K562 (cell line): Measurements from ENCODE around the gene SRD5A1.

ENCODE experiments used
- EZH2 ChIP-seq: IDR thresholded peaks from 2 replicates; pipeline ENCODE4 v1.6.1; 2012; ENCODE audit warnings: low read depth, mild to moderate bottlenecking, inconsistent platforms, low read length, borderline replicate concordance
- HNRNPH1 ChIP-seq: fragments of 200-400 bp; formaldehyde crosslinking; optimal IDR thresholded peaks from 2 replicates; pipeline ENCODE3; 2017; ENCODE audit warnings: low read depth, mild to moderate bottlenecking, low read length, moderate library complexity

DNA sequence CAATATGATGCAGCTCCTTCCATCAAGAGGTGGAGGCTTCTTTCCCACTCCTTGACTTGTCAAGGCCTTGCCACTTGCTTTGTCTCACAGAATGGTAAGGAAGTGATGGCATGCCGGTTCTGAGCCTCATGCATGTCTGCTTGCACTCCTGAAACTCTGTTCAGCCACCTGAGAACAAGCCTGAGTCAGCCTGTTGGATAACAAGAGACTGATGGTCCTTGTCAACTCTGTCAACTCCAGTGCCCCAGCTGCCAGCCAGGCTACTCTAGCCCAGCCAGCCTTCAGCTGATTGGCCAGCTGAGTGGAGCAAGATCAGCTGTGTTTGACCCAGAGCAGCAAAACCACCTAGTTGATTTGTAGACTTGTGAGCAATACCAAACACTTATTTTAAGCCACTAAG lies 75.6 kb downstream of the SRD5A1 start:
- TF ChIP-seq HNRNPH1 (no peak), EZH2 (no peak)
